HepG2 (cell line): ENCODE measurements around the gene HTRA1. TPM values are rescaled to one million over a fixed set of nuclear protein-coding genes. Genes with fewer than 3 reads are reported as not detected.

ENCODE experiments used
- ATAC-seq: fragments of 200-7000 bp; cut with Tn5 transposase; 3 replicates; pipeline ENCODE4 v1.9.1; 2020; ENCODE audit warnings: mild to moderate bottlenecking, moderate library complexity
- BruUV-seq: library from RNA; stranded (reverse); fragments of 400-500 nt; replicated peaks from 2 replicates; lab custom pipeline; 2021; lab: Mats Ljungman, UMichigan
- CTCF ChIA-PET: fragments of 300-600 bp; formaldehyde crosslinking; extraction: SDS; loops from one replicate; lab custom pipeline; 2021; ENCODE audit warnings: low total read pairs, inconsistent platforms, low intra/inter-chr PET ratio; lab: Yijun Ruan, JAX
- POLR2A ChIA-PET: fragments of 350-600 bp; sonication (Branson Sonifier 250); formaldehyde crosslinking; loops from one replicate; lab custom pipeline; 2020; ENCODE audit warnings: antibody characterized with exemption, inconsistent platforms; lab: Yijun Ruan, JAX
- DNase-seq: peaks from one replicate; pipeline ENCODE4 v3.0.0-alpha.2; 2015; ENCODE audit warnings: low spot score
- FAIRE-seq: peaks from 3 replicates; lab custom pipeline; 2011; peaks lifted over from hg19 to GRCh38; lab: Jason Lieb, UNC
- H2AFZ ChIP-seq: one replicate; pipeline ENCODE4 v1.6.1; 2011; ENCODE audit warnings: low read length, inconsistent platforms
- H3K27ac ChIP-seq: fragments of 300-600 bp; 3 replicates; pipeline ENCODE4 v1.8.0; 2011; ENCODE audit warnings: mixed run types, mild to moderate bottlenecking, mixed read lengths, low read length, inconsistent platforms; ENCODE audit not compliant: insufficient read depth; ENCODE audit errors: extremely low read length
- H3K27me3 ChIP-seq, 2 experiments: fragments of 200-600 bp in 1 of 2; 2 replicates in 1 of 2; 3 replicates in 1 of 2; pipeline versions ENCODE4 v1.6.0 to v1.8.0; 2011; ENCODE audit warnings: low read length in 2 of 2, mild to moderate bottlenecking in 2 of 2, moderate library complexity in 2 of 2, inconsistent platforms in 1 of 2; ENCODE audit not compliant: insufficient read depth in 2 of 2, control insufficient read depth in 1 of 2
- H3K36me3 ChIP-seq, 2 experiments: fragments of 200-600 bp in 1 of 2; replicated peaks in 1 of 2; 2 replicates in 1 of 2; 3 replicates in 1 of 2; pipeline versions ENCODE4 v1.5.1 to v1.8.0; 2011; ENCODE audit warnings: low read length in 2 of 2, inconsistent platforms in 1 of 2; ENCODE audit not compliant: insufficient read depth in 2 of 2, control insufficient read depth in 1 of 2
- H3K4me1 ChIP-seq: 2 replicates; pipeline ENCODE4 v1.5.1; 2012; ENCODE audit warnings: low read length, inconsistent platforms; ENCODE audit not compliant: insufficient read depth
- H3K4me2 ChIP-seq: 2 replicates; pipeline ENCODE4 v1.6.0; 2011; ENCODE audit warnings: low read depth, low read length, inconsistent platforms
- H3K4me3 ChIP-seq, 3 experiments: fragments of 200-600 bp in 1 of 3; sonication (generic), shearing (Covaris generic) in 1 of 3; replicated peaks in 1 of 3; 2 replicates each; pipeline ENCODE4 v1.5.1; 2011 to 2016; ENCODE audit warnings: low read length in 3 of 3, inconsistent platforms in 2 of 3, low read depth in 2 of 3, mild to moderate bottlenecking in 2 of 3, control low read depth in 1 of 3, mixed read lengths in 1 of 3; ENCODE audit not compliant: insufficient read depth in 1 of 3
- H3K79me2 ChIP-seq: one replicate; pipeline ENCODE4 v1.6.1; 2011; ENCODE audit warnings: low read length, inconsistent platforms; ENCODE audit not compliant: insufficient read depth
- H3K9ac ChIP-seq: 2 replicates; pipeline ENCODE4 v1.6.0; 2011; ENCODE audit warnings: mild to moderate bottlenecking, low read depth, low read length, inconsistent platforms; ENCODE audit not compliant: insufficient read depth
- H3K9me3 ChIP-seq: 2 replicates; pipeline ENCODE4 v1.5.1; 2012; ENCODE audit warnings: mild to moderate bottlenecking, low read length
- H4K20me1 ChIP-seq: 2 replicates; pipeline ENCODE4 v1.6.0; 2011; ENCODE audit warnings: inconsistent platforms, mild to moderate bottlenecking, low read length, moderate library complexity; ENCODE audit not compliant: insufficient read depth
- IRF9 ChIP-seq: sonication (generic); formaldehyde crosslinking; IDR thresholded peaks from 2 replicates; pipeline ENCODE4 v1.8.0; 2022; ENCODE audit warnings: missing genetic modification reagents, mild to moderate bottlenecking, borderline replicate concordance
- KDM5A ChIP-seq: fragments of 200-600 bp; sonication (generic); IDR thresholded peaks from 2 replicates; pipeline ENCODE4 v1.7.0; 2018; ENCODE audit warnings: antibody characterized with exemption, mild to moderate bottlenecking, low read length, borderline replicate concordance
- MEF2D ChIP-seq: sonication (generic); formaldehyde crosslinking; IDR thresholded peaks from 2 replicates; pipeline ENCODE4 v1.5.1; 2020; ENCODE audit warnings: mild to moderate bottlenecking, missing genetic modification reagents
- SMAD1 ChIP-seq: sonication (generic); formaldehyde crosslinking; IDR thresholded peaks from 2 replicates; pipeline ENCODE4 v1.4.0; 2020; ENCODE audit warnings: missing genetic modification reagents, low read depth, mild to moderate bottlenecking, borderline replicate concordance
- ZNF775 ChIP-seq: sonication (generic); formaldehyde crosslinking; IDR thresholded peaks from 2 replicates; pipeline ENCODE4 v1.4.0; 2020; ENCODE audit warnings: missing genetic modification reagents, mild to moderate bottlenecking, moderate library complexity, borderline replicate concordance
- WGBS: methylation state at CpG from one replicate; pipeline ENCODE4 v1.1.6; 2017; ENCODE audit warnings: low lambda C conversion rate; 5-methylcytosine and 5-hydroxymethylcytosine counted together
- in situ Hi-C: cut with HindIII; loops from 2 replicates; pipeline ENCODE4 v1.10.0; 2017; ENCODE audit warnings: low pct_unique_long_range_greater_than_20kb; ENCODE audit not compliant: extremely low pct_ligation_motif_present
- intact Hi-C: fragments of 100-400 bp; cut with micrococcal nuclease; formaldehyde crosslinking; loops from one replicate; pipeline ENCODE4 v1.10.0; 2022; ENCODE audit not compliant: unreplicated experiment
- polyA plus RNA-seq, 8 experiments: library from polyadenylated mRNA; depleted of rRNA in 3 of 8; stranded (reverse) in 7 of 8; unstranded in 1 of 8; fragments of >200 nt; fragmentation: Illumina TruSeq in 4 of 8; extraction: Trizol in 4 of 8; gene quantifications; 2 replicates each; pipeline versions ENCODE4 v1.2.1 to v1.2.3, GENCODE V29; 2011 to 2016; ENCODE audit warnings: low read depth in 4 of 8, missing spikeins in 1 of 8, mixed read lengths in 1 of 8; ENCODE audit not compliant: insufficient read depth in 1 of 8
- total RNA-seq, 5 experiments: library from RNA; depleted of rRNA; stranded (reverse); fragments of >200 nt; fragmentation: Illumina TruSeq; extraction: Trizol; gene quantifications; 2 replicates each; pipeline ENCODE4 v1.2.3, GENCODE V29; 2016; ENCODE audit warnings: low read depth in 1 of 5
- TF ChIP-seq, protein P1 (sequence below): IDR thresholded peaks from 2 replicates; pipeline ENCODE4 v1.6.1; 2016; ENCODE audit warnings: low read depth, borderline replicate concordance

The HTRA1 gene
- total and polyA plus RNA-seq, 2 of the 13 experiments (the other 11 are each of a cell fraction or from before 2014, with no cell fraction given), result 0.11 to 0.40 TPM

- DNase-seq, result no peak
- H3K4me1 ChIP-seq, result peaks cover 12% of the 10 kb centered on the region; the same call in 1 of the 2 replicates
- H3K4me3 ChIP-seq, result 0 out of 6 replicates have a peak overlapping the region, but pooled peaks have one; percentile 9 to 59 (median 16)
- ATAC-seq, result no peak
- FAIRE-seq, result no peak
- H3K27ac ChIP-seq, result no peak overlapping the region
- no TSS peak for BruUV-seq
- ChIA-PET POLR2A (no interaction called here), CTCF (no interaction called here)
- in situ Hi-C loops (no loop called here), intact Hi-C loops (no loop called here)
- H3K27me3 ChIP-seq, result peaks cover 9 to 90% of the 10 kb centered on the region in 2 experiments
- TF ChIP-seq ZNF775 (CRISPR knock-in tag) (no peak), MEF2D (CRISPR knock-in tag) (no peak), SMAD1 (no peak), IRF9 (CRISPR knock-in tag) (no peak), KDM5A (no peak)
- TF ChIP-seq, protein P1, sequence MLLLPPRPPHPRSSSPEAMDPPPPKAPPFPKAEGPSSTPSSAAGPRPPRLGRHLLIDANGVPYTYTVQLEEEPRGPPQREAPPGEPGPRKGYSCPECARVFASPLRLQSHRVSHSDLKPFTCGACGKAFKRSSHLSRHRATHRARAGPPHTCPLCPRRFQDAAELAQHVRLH (CRISPR knock-in tag), result no peak
- H3K4me2 ChIP-seq, result peak overlapping the region; percentile 55
- H2AFZ ChIP-seq, result no peak overlapping the region
- no peaks in the 10 kb centered on the region for H3K36me3 ChIP-seq
- no peaks in the 10 kb centered on the region for H4K20me1 ChIP-seq
- H3K79me2 ChIP-seq, result no peaks in the 10 kb centered on the region
- H3K9me3 ChIP-seq, result no peaks in the 10 kb centered on the region
- H3K9ac ChIP-seq, result no peak overlapping the region
- 24% methylated on average over 47 of the region's 47 CpGs for WGBS
These were observed 1.4 kb downstream of the HTRA1 start for GRCh38 chr10:122462533-122463465.
